Stomach smooth muscle (tissue), 2 donors: ENCODE results near the gene FAM174C.

ENCODE experiments used
- H3K27ac ChIP-seq: one replicate; pipeline ENCODE4 v1.7.0; 2013; ENCODE audit warnings: mild to moderate bottlenecking, low read length, inconsistent platforms
- H3K27me3 ChIP-seq, 2 donors: one replicate each; pipeline ENCODE4 v1.7.0; 2013; ENCODE audit warnings: low read length in 2 of 2; ENCODE audit not compliant: insufficient read depth in 2 of 2, control insufficient read depth in 1 of 2
- H3K36me3 ChIP-seq, 2 donors: one replicate each; pipeline ENCODE4 v1.7.0; 2013; ENCODE audit warnings: low read length in 2 of 2; ENCODE audit not compliant: control insufficient read depth in 2 of 2, insufficient read depth in 2 of 2
- H3K4me1 ChIP-seq: one replicate; pipeline ENCODE4 v1.7.0; 2013; ENCODE audit warnings: low read length; ENCODE audit not compliant: control insufficient read depth, insufficient read depth
- H3K4me3 ChIP-seq, 2 donors: one replicate each; pipeline ENCODE4 v1.7.0; 2013; ENCODE audit warnings: low read length in 2 of 2
- H3K9ac ChIP-seq, 2 donors: one replicate each; pipeline ENCODE4 v1.7.0; 2013; ENCODE audit warnings: low read length in 2 of 2, mild to moderate bottlenecking in 1 of 2
- H3K9me3 ChIP-seq, 2 donors: one replicate each; pipeline ENCODE4 v1.7.0; 2013; ENCODE audit warnings: low read length in 2 of 2; ENCODE audit not compliant: control insufficient read depth in 2 of 2
- donor health status: healthy.
- donor health status: Pancreatic carcinoma.

The FAM174C gene

DNA sequence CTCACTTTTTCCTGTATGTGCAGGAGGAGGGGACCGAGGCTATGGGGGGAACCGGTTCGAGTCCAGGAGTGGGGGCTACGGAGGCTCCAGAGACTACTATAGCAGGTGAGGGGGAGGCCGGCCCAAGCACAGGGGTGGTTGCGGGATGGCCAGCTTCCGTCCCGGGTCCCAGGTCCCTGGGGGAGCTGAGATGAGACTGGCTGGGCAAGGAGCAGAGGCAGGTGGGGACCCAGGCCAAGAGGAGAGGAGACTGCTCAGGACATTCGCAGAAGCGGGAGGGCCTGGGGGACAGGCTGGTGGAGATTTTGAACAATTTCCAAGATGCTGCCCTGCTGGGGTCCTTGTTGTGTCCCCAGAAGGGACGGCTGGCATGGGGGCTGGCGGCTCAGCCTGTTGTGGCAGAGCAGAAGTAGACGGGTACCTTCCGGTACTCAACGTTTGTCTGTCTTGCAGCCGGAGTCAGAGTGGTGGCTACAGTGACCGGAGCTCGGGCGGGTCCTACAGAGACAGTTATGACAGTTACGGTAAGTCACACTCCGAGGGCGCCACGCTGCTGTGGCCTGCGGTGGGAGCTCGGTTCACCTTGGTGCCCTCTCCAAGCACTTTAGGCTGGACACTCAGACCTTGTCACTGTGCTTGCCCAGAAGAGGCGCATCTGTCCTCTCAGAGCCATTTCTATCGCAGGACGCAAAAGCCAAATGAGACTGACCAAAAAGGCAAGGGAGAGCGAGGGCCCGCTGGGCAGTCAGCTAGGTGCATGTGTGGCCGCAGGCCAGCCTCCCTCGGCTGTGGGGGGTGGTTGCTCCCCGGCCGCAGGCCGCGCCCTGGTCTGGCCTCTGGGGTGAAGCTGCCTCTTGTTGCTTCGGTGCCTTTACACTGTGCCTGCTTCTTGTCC, 3.6 kb upstream of the FAM174C start:
- peaks cover 85% of the 10 kb centered on the region for H3K4me1 ChIP-seq

DNA sequence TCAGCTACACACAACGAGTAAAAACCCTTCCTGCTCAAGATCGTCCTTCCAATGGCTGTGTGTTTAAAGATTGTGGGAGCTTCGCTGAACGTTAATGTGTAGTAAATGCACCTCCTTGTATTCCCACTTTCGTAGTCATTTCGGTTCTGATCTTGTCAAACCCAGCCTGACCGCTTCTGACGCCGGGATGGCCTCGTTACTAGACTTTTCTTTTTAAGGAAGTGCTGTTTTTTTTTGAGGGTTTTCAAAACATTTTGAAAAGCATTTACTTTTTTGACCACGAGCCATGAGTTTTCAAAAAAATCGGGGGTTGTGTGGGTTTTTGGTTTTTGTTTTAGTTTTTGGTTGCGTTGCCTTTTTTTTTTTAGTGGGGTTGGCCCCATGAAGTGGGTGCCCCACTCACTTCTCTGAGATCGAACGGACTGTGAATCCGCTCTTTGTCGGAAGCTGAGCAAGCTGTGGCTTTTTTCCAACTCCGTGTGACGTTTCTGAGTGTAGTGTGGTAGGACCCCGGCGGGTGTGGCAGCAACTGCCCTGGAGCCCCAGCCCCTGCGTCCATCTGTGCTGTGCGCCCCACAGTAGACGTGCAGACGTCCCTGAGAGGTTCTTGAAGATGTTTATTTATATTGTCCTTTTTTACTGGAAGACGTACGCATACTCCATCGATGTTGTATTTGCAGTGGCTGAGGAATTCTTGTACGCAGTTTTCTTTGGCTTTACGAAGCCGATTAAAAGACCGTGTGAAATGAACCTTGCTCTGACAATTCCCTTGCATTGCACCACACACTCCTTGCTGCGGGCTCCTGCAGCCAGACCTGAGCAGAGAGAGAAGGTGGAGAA, 2.7 kb upstream of the FAM174C start:
- Histone ChIP-seq H3K36me3 (peaks cover 34 to 35% of the 10 kb centered on the region in 2 donors), H3K27me3 (no peaks in the 10 kb centered on the region), H3K9me3 (no peaks in the 10 kb centered on the region), H3K4me1 (peaks cover 78% of the 10 kb centered on the region), H3K27ac (peak overlapping the region; percentile 87), H3K4me3 (peak overlapping the region in 1 of 2 donors; percentile 90), H3K9ac (peak overlapping the region; percentile 36 to 42)

More for the DNA sequence above, 3.6 kb upstream of the FAM174C start:
- H3K9me3 ChIP-seq: no peaks in the 10 kb centered on the region
- H3K27me3 ChIP-seq: no peaks in the 10 kb centered on the region
- peaks cover 34 to 35% of the 10 kb centered on the region in 2 donors for H3K36me3 ChIP-seq
- H3K4me3 ChIP-seq: peak overlapping the region; percentile 90 to 99
- peak overlapping the region; percentile 55 to 95 for H3K9ac ChIP-seq
- peak overlapping the region; percentile 87 for H3K27ac ChIP-seq

DNA sequence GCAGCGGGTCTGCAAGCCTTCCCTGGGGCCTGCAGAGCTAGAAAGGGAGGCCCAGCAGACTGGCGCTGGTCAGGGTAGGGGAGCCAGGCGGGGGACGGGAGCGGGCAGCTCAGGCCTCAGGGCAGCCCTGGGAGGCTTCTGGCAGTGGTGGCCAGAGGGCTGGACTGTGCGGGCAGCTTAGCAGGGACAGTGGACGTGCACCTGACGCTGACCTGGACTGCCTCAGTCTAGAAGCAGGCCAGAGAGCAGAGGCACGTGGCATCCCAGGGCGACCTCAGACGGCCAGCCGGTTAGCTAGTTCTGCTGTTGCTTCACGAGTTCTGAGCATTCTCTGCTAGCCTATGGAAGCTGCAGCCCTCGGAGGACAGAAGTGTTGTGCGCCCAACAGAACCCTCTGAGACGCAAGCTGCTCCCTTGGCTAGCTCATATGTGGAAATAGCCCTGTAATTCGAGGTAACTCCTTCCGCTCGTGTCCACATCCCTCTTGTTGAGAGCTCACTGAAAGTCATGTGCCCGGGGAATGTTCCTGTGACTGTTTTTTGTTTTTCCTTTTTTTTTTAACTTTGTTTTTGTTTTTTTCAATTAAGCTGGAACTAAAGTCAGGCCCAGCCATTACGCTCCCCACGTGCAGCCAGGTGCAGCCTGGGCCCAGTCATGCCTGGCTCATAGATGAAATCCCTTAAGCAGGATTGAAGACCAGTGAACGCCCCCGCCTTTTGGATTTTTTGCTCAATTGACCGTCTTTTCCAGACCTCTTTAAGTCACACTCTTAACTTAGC, 1.9 kb upstream of the FAM174C start:
- H3K9ac ChIP-seq: no peak overlapping the region
- H3K4me3 ChIP-seq: peak overlapping the region in 1 of 2 donors; percentile 40
- H3K9me3 ChIP-seq: no peaks in the 10 kb centered on the region
- no peaks in the 10 kb centered on the region for H3K27me3 ChIP-seq
- H3K27ac ChIP-seq: peak overlapping the region; percentile 87
- H3K36me3 ChIP-seq: peaks cover 34 to 35% of the 10 kb centered on the region in 2 donors
- H3K4me1 ChIP-seq: peaks cover 70% of the 10 kb centered on the region

DNA sequence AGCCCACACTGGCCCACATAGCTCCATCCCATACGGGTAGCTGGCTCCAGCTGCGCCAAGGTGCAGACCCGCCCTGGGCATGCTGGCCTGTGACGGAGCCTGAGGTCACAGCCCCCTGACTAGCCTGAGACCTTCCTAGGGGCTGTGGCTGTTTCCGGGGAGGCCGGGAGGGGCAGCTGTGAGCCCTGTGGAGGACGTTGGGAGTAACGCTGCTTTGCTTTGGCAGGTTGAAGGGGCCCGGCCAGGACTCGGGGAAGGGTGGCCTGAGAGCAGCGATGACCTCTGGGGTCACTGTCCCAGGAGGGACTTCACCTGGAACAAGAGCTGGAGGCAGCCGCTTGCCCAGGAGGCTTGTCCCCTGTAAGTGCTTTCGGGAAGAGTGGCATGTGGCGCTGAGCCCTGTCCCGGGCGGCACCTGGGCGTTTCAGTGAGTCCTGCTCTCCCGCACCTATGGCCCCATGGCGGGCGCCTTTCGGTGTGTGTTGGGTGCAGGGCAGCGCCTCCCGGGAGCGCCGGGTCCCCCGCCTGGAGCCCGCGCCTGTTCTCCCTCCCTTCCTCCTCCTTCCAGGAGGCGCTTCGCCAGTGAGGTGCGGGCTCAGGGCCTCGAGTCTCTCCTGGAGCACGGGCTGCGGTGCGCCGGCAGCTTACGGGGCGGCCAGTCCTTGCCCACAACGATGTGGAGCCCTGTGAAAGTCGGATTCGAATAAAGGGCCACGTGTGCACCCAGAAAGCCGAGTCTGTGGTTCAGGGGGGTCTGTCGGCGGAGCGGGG, 1.1 kb upstream of the FAM174C start:
- peaks cover 38 to 39% of the 10 kb centered on the region in 2 donors for H3K36me3 ChIP-seq
- no peaks in the 10 kb centered on the region for H3K27me3 ChIP-seq
- peak overlapping the region in 1 of 2 donors; percentile 34 for H3K9ac ChIP-seq
- H3K4me1 ChIP-seq: peaks cover 66% of the 10 kb centered on the region
- no peaks in the 10 kb centered on the region for H3K9me3 ChIP-seq
- peak overlapping the region; percentile 26 to 85 for H3K4me3 ChIP-seq
- peak overlapping the region; percentile 87 for H3K27ac ChIP-seq

DNA sequence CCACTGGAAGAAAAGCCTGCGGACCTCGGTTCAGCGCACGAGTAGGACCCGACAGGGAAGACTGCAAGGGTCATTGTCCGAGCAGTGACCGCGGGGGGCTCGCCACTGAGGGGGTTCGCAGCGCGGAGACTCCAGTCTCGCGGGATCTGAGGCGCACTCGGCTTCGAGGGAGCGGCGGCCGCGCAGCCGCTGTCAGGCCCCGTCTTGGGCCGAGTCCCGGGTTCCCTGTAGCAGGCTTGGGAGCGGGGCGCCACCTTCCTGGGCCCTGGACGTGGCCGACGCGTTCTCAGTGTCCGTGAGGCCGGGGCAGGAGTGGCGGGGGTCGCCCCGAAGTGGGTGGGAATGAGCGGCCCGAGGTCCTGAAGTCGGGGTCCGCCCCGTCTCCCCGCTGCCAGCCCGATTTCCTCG, 474 bp upstream of the FAM174C start:
- H3K27ac ChIP-seq: peak overlapping the region; percentile 87
- no peaks in the 10 kb centered on the region for H3K27me3 ChIP-seq
- peak overlapping the region; percentile 26 to 85 for H3K4me3 ChIP-seq
- peaks cover 67% of the 10 kb centered on the region for H3K4me1 ChIP-seq
- H3K9me3 ChIP-seq: no peaks in the 10 kb centered on the region
- H3K36me3 ChIP-seq: peaks cover 38 to 41% of the 10 kb centered on the region in 2 donors
- H3K9ac ChIP-seq: peak overlapping the region in 1 of 2 donors; percentile 34

DNA sequence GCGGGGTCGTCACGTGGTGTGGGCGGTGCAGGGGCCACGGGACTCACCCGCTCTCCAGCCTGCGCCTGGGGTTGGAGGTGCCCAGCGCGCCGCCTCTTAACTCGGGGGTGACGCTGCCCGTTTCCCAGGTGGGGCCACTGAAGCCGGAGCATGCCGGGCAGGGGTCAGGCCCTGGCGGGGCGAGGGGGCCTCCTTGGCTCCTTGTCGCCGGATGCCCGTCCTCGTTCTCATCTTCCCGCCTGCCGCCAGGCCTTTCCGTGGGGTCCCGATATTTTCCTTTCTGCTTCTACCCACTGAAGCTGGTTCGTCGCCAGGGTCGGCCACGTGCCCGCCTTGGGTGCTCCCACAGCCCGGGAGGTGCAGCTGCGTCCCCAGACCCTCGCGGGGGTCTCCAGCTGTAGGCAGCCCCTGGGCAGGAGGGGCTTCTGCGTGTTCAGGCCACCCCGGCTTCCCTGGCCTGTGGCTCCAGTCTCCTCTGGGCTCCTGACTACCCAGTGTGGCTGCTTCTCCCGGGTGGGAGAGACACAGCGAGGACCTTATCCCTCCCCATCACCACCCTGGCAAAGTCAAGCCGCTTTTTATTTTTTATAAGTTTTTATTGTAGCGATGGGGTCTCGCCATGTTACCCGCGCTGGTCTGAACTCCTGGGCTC, 772 bp downstream of the FAM174C start:
- Histone ChIP-seq H3K9ac (peak overlapping the region; percentile 73 to 86), H3K27ac (peak overlapping the region; percentile 87), H3K27me3 (no peaks in the 10 kb centered on the region), H3K36me3 (peaks cover 34 to 38% of the 10 kb centered on the region in 2 donors), H3K4me3 (peak overlapping the region; percentile 77 to 85), H3K4me1 (peaks cover 55% of the 10 kb centered on the region), H3K9me3 (no peaks in the 10 kb centered on the region)

DNA sequence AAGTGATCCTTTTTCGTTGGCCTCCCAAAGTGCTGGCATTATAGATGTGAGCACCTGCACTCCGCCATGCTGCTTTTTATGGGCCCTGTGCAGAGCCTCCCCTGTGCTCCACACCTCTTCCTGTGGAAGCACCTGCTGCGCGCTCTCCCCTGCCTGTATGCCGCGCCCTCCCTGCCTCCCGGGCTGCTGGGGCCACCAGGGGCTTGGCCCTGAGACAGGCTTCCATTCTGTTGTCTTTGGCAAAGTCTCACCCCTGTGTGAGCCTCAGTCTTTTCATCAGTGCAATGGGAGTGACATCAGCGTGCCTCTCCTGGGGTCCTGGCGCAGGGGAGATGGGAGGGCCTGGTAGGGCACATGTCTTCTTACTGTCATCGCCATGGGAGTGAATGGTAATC, 1.3 kb downstream of the FAM174C start:
- Histone ChIP-seq H3K4me3 (peak overlapping the region; percentile 77 to 85), H3K4me1 (peaks cover 50% of the 10 kb centered on the region), H3K9ac (no peak overlapping the region), H3K36me3 (peaks cover 33 to 35% of the 10 kb centered on the region in 2 donors), H3K27ac (peak overlapping the region; percentile 87), H3K9me3 (no peaks in the 10 kb centered on the region), H3K27me3 (no peaks in the 10 kb centered on the region)

DNA sequence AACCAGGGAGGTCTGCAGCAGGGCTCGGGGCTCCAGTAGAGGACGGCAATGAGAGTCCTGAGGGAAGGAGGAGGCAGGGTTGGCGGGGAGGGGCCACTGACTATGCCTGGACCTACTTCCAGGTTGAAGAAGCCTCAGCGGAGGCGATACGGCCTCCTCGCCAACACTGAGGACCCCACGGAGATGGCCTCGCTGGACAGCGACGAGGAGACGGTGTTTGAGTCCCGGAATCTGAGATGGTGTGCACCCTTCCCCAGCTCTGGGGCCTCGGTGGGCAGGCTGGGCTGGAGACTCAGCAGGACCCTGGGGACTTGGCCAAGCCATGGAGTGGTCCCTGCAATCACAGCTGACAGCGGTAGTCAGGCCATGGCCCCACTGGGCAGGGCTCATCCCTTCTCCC, 1.7 kb downstream of the FAM174C start:
- peaks cover 45% of the 10 kb centered on the region for H3K4me1 ChIP-seq
- no peak overlapping the region for H3K9ac ChIP-seq
- no peaks in the 10 kb centered on the region for H3K27me3 ChIP-seq
- H3K27ac ChIP-seq: peak overlapping the region; percentile 87
- H3K9me3 ChIP-seq: no peaks in the 10 kb centered on the region
- H3K4me3 ChIP-seq: no peak overlapping the region
- H3K36me3 ChIP-seq: peaks cover 29 to 30% of the 10 kb centered on the region in 2 donors

DNA sequence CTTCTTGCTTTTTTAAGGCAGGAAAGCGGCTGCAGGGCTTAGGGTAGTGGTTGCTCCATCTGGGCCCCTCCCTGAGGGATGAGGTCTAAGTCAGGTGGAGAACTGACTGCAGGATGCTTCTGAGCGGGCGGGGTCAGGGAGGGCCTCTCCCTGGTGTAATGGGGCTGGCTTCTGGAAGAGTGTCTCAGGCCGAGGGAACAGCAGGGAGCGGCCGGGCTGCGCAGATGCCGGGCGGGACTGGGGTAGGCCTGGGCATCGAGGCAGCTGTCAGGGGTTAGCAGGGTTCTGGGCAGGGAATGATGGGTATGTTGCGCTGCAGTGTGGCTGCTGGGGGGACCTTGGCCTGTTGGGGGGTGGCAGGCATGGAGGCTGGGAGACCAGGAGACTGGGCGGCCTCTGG, 2.7 kb downstream of the FAM174C start:
- no peak overlapping the region for H3K27ac ChIP-seq
- no peak overlapping the region for H3K4me3 ChIP-seq
- no peak overlapping the region for H3K9ac ChIP-seq
- H3K27me3 ChIP-seq: peaks cover under 1 to 5% of the 10 kb centered on the region in 2 donors
- H3K4me1 ChIP-seq: peaks cover 35% of the 10 kb centered on the region
- H3K9me3 ChIP-seq: no peaks in the 10 kb centered on the region
- peaks cover 20 to 21% of the 10 kb centered on the region in 2 donors for H3K36me3 ChIP-seq
